Esophagus squamous epithelium (tissue), 5 donors: ENCODE data around the gene LTK. TPM values are rescaled to one million over a fixed set of nuclear protein-coding genes. Genes with fewer than 3 reads are reported as not detected.

Source experiments
- DNase-seq: peaks from one replicate; lab custom pipeline; 2025; lab: John Stamatoyannopoulos, UW
- H3K27ac ChIP-seq, 4 donors: fragments of 200-600 bp; sonication (generic); one replicate each; pipeline ENCODE4 v1.5.1; 2016 to 2019; ENCODE audit warnings: mild to moderate bottlenecking in 1 of 4
- H3K27me3 ChIP-seq, 4 donors: fragments of 200-600 bp; sonication (generic); 1 replicate in 3 of 4; 2 replicates in 1 of 4; pipeline versions ENCODE4 v1.5.1 to v1.6.0; 2017 to 2021; ENCODE audit warnings: antibody characterized with exemption in 1 of 4
- H3K36me3 ChIP-seq, 3 donors: fragments of 200-600 bp; sonication (generic); one replicate each; pipeline ENCODE4 v1.5.1; 2016 to 2019
- H3K4me1 ChIP-seq, 3 donors: fragments of 200-600 bp; sonication (generic); one replicate each; pipeline ENCODE4 v1.5.1; 2017 to 2019
- H3K4me3 ChIP-seq, 4 donors: fragments of 200-600 bp; sonication (generic); 1 replicate in 3 of 4; 2 replicates in 1 of 4; pipeline ENCODE4 v1.5.1; 2016 to 2019; ENCODE audit warnings: mild to moderate bottlenecking in 2 of 4, moderate library complexity in 1 of 4
- H3K9me3 ChIP-seq, 3 donors: fragments of 200-600 bp; sonication (generic); one replicate each; pipeline ENCODE4 v1.5.1; 2016 to 2019
- CTCF ChIP-seq, 6 experiments: fragments of 450-650 bp in 4 of 6; fragments of 200-600 bp in 2 of 6; sonication (generic) in 2 of 6; IDR thresholded peaks; one replicate each; pipeline ENCODE4 v1.5.1; 2016 to 2019; ENCODE audit warnings: antibody characterized with exemption in 6 of 6, mild to moderate bottlenecking in 4 of 6, moderate library complexity in 4 of 6
- POLR2A ChIP-seq, 4 donors: fragments of 450-650 bp; IDR thresholded peaks; one replicate each; pipeline ENCODE4 v1.6.1; 2017; ENCODE audit warnings: antibody characterized with exemption in 4 of 4, mild to moderate bottlenecking in 4 of 4, moderate library complexity in 3 of 4
- WGBS, 2 donors: methylation state at CpG; one replicate each; pipeline ENCODE4 v1.1.5; 2018; 5-methylcytosine and 5-hydroxymethylcytosine counted together
- intact Hi-C: fragments of 100-400 bp; cut with DNase I; formaldehyde crosslinking; loops from one replicate; pipeline ENCODE4 v1.15.0; 2022
- total RNA-seq, 4 donors: library from RNA; depleted of rRNA; stranded (reverse); fragments of >200 nt; gene quantifications; one replicate each; pipeline ENCODE4 v1.1.0, GENCODE V29; 2016
- donor health status: DM: yes; HTN: yes; CAD: no.

Gene LTK
- total RNA-seq, 4 donors from 2014 or later, result 0.38 to 0.82 TPM; not detected in 2

- Histone ChIP-seq H3K9me3 (no peaks in the 10 kb centered on the region), H3K4me3 (peak overlapping the region in 1 of 4 donors; percentile 82), H3K27ac (peak overlapping the region in 1 of 4 donors; percentile 33), H3K27me3 (no peaks in the 10 kb centered on the region), H3K36me3 (peaks cover 0 to 44% (median 0%) of the 10 kb centered on the region in 3 donors), H3K4me1 (peaks cover 15 to 44% (median 26%) of the 10 kb centered on the region in 3 donors)
- 24% methylated on average over 2 of the region's 2 CpGs; no CpG with 5 or more reads in 1 of the 2 donors for WGBS, 2 donors
- DNase-seq, result no peak
- intact Hi-C loops, result no loop called here
- TF ChIP-seq CTCF (IDR thresholded peaks at IDR 0.05) (no peak), POLR2A (IDR thresholded peaks at IDR 0.05) (no peak)
Measured at GRCh38 chr15:41560572-41560874, 46.9 kb upstream of the LTK start.

GRCh38 chr15:41559239-41559782 is 45.7 kb upstream of the LTK start:
- H3K27ac ChIP-seq, result peak overlapping the region; percentile 45 to 84 (median 72)
- no peaks in the 10 kb centered on the region for H3K27me3 ChIP-seq
- H3K9me3 ChIP-seq, result no peaks in the 10 kb centered on the region
- DNase-seq, result no peak
- WGBS, 2 donors, result 0% methylated on average over 1 of the region's 60 CpGs
- peaks cover 15 to 44% (median 26%) of the 10 kb centered on the region in 3 donors for H3K4me1 ChIP-seq
- TF ChIP-seq POLR2A (IDR thresholded peaks at IDR 0.05), result no peak
- no peak for TF ChIP-seq CTCF (IDR thresholded peaks at IDR 0.05)
- peaks cover 0 to 32% (median 0%) of the 10 kb centered on the region in 3 donors for H3K36me3 ChIP-seq
- intact Hi-C loops, result no loop called here
- H3K4me3 ChIP-seq, result peak overlapping the region; percentile 58 to 91 (median 74)

- no peak for DNase-seq
- H3K9me3 ChIP-seq, result no peaks in the 10 kb centered on the region
- TF ChIP-seq CTCF (IDR thresholded peaks at IDR 0.05), result no peak
- peak in 2 of 4 donors; percentile 12 to 30 for TF ChIP-seq POLR2A (IDR thresholded peaks at IDR 0.05)
- WGBS, 2 donors, result 1 to 9% methylated on average over 12 to 13 of the region's 81 CpGs
- H3K36me3 ChIP-seq, result peaks cover 0 to 25% (median 0%) of the 10 kb centered on the region in 3 donors
- intact Hi-C loops, result no loop called here
- H3K4me1 ChIP-seq, result peaks cover 15 to 44% (median 26%) of the 10 kb centered on the region in 3 donors
- no peaks in the 10 kb centered on the region for H3K27me3 ChIP-seq
- H3K27ac ChIP-seq, result peak within 1 kb of the TSS; percentile 45 to 84 (median 75)
- peak within 1 kb of the TSS; percentile 58 to 91 (median 74) for H3K4me3 ChIP-seq
Measured at GRCh38 chr15:41558400-41559238, 45.0 kb upstream of the LTK start, which contains the start of gene TYRO3. Gene TYRO3 (plus strand): TSS chr15:41559212. CDS start chr15:41559258, 46 bp downstream.

- peak; percentile 21 to 79 (median 56) for TF ChIP-seq CTCF (IDR thresholded peaks at IDR 0.05)
- no peak for TF ChIP-seq POLR2A (IDR thresholded peaks at IDR 0.05)
- H3K27ac ChIP-seq, result peak overlapping the region in 3 of 4 donors; percentile 45 to 84 (median 73)
- DNase-seq, result no peak
- intact Hi-C loops, result no loop called here
- no peaks in the 10 kb centered on the region for H3K27me3 ChIP-seq
- H3K9me3 ChIP-seq, result no peaks in the 10 kb centered on the region
- peak overlapping the region; percentile 58 to 91 (median 74) for H3K4me3 ChIP-seq
- peaks cover 15 to 41% (median 26%) of the 10 kb centered on the region in 3 donors for H3K4me1 ChIP-seq
- H3K36me3 ChIP-seq, result peaks cover 0 to 17% (median 0%) of the 10 kb centered on the region in 3 donors
- WGBS, 2 donors, result 9 to 16% methylated on average over 7 of the region's 7 CpGs
Measured at GRCh38 chr15:41557673-41558399, 44.2 kb upstream of the LTK start.
